SK-N-SH (cell line): ENCODE results near the gene TAS2R3. TPM values are rescaled to one million over a fixed set of nuclear protein-coding genes. Genes with fewer than 3 reads are reported as not detected.
A peak's percentile ranks its signal among the peaks of the same experiment; 100 is the strongest.

ENCODE experiments used
- EP300 ChIP-seq, 2 experiments: IDR thresholded peaks; 2 replicates each; pipeline versions ENCODE4 v1.4.0 to v1.6.1; 2012; ENCODE audit warnings: borderline replicate concordance in 1 of 2, low read depth in 1 of 2, low read length in 1 of 2
- EZH2phosphoT487 ChIP-seq: fragments of 200-600 bp; sonication (generic); IDR thresholded peaks from 2 replicates; pipeline ENCODE4 v1.6.1; 2017; ENCODE audit warnings: low read depth, mixed run types, mild to moderate bottlenecking, antibody characterized with exemption, moderate library complexity, borderline replicate concordance
- FOSL2 ChIP-seq: IDR thresholded peaks from 2 replicates; pipeline ENCODE4 v1.4.0; 2012; ENCODE audit warnings: low read depth, mild to moderate bottlenecking, moderate library complexity, borderline replicate concordance
- FOXJ3 ChIP-seq: sonication (generic); formaldehyde crosslinking; IDR thresholded peaks from 2 replicates; pipeline ENCODE4 v1.5.1; 2020; ENCODE audit warnings: mild to moderate bottlenecking, missing genetic modification reagents
- GATA2 ChIP-seq: sonication (generic); formaldehyde crosslinking; IDR thresholded peaks from 2 replicates; pipeline ENCODE4 v1.5.0; 2020; ENCODE audit warnings: mild to moderate bottlenecking, missing genetic modification reagents
- MAX ChIP-seq: IDR thresholded peaks from 2 replicates; pipeline ENCODE4 v1.4.0; 2012; ENCODE audit warnings: low read depth
- MXI1 ChIP-seq: IDR thresholded peaks from 2 replicates; pipeline ENCODE4 v1.6.1; 2012; ENCODE audit warnings: mild to moderate bottlenecking, low read depth, low read length, improper control_type of control experiment
- NFIC ChIP-seq: IDR thresholded peaks from 2 replicates; pipeline ENCODE4 v1.4.0; 2012; ENCODE audit warnings: borderline replicate concordance
- NRF1 ChIP-seq: IDR thresholded peaks from 2 replicates; pipeline ENCODE4 v1.6.1; 2012; ENCODE audit warnings: low read depth, mild to moderate bottlenecking, low read length
- RAD21 ChIP-seq: IDR thresholded peaks from 2 replicates; pipeline ENCODE4 v1.6.1; 2012; ENCODE audit warnings: mild to moderate bottlenecking, low read length
- SMC3 ChIP-seq: IDR thresholded peaks from 2 replicates; pipeline ENCODE4 v1.6.1; 2012; ENCODE audit warnings: low read depth, low read length, improper control_type of control experiment
- TAF1 ChIP-seq: IDR thresholded peaks from 2 replicates; pipeline ENCODE4 v1.6.1; 2012; ENCODE audit warnings: low read depth, mild to moderate bottlenecking, low read length, moderate library complexity, borderline replicate concordance
- USF2 ChIP-seq: fragments of 150-350 bp; IDR thresholded peaks from 2 replicates; pipeline ENCODE4 v1.6.1; 2017; ENCODE audit warnings: antibody characterized with exemption, low read length, low read depth, borderline replicate concordance
- polyA plus RNA-seq, 3 experiments: library from polyadenylated mRNA; depleted of rRNA; stranded (reverse); fragments of >200 nt; gene quantifications; 2 replicates each; pipeline ENCODE4 v1.2.3, GENCODE V29; 2012
- TF ChIP-seq, protein P1 (sequence below): fragments of 150-350 bp; IDR thresholded peaks from 2 replicates; pipeline ENCODE4 v1.6.1; 2016; ENCODE audit warnings: mild to moderate bottlenecking, low read depth, low read length
- TF ChIP-seq, protein P2 (sequence below): IDR thresholded peaks from 2 replicates; pipeline ENCODE4 v1.6.1; 2012; ENCODE audit warnings: mild to moderate bottlenecking, low read depth, low read length, moderate library complexity

Gene TAS2R3
- polyA plus RNA-seq, 1 of the 3 experiments (the other 2 are of a cell fraction): not detected

DNA sequence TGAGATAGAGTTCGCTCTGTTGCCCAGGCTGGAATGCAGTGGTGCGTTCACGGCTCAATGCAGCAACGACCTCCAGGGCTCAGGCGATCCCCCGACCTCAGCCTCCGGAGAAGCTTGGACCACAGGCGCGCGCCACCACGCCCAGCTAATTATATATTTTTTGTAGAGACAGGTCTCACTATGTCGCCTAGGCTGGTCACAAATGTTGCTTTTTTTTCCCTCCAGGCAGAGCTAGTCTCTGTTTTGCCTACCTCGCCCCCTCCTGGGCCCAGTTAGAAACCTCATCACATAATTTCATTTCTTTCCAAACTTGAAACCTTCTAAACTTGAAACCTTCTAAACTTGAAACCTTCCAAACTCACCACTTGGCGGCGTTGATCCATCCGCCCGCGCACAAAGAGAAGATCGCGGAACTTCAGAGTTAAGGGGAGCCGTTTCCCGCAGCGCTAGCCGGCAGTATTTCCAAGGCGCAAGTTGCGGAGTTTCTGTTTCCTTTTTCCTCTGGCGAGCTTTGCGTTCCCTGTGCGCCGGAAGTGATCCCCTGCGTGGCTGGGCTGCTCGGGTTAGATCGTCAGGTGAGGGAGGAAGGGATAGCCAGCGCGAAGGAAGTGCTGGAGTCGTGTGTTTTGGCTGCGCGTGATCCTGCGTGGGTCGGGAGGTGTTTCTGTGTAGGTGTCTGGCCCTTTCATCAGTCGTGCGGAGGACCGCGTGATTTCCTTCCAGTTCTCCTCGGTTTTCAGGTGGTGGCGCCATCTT lies 25.9 kb upstream of the TAS2R3 start, which contains the start of gene SSBP1 (continued):
- TF ChIP-seq EP300 (IDR thresholded peaks at IDR 0.05; ENCODE audit: borderline replicate concordance in 1 of 2, low read depth in 1 of 2, low read length in 1 of 2) (peak in 1 of 2 experiments; percentile 59; a peak in 2 of 4 replicates), GATA2 (no peak), FOSL2 (peak; percentile 52; the same call in 1 of the 2 replicates), NFIC (peak; percentile 64; the same call in 1 of the 2 replicates), NRF1 (peak; percentile 2; the same call in 1 of the 2 replicates), TAF1 (peak; percentile 97), USF2 (no peak), MAX (peak; percentile 98), EZH2phosphoT487 (no peak), FOXJ3 (peak; percentile 85), SMC3 (peak; percentile 47), RAD21 (peak; percentile 61), MXI1 (peak; percentile 96)
- TF ChIP-seq, protein P1, sequence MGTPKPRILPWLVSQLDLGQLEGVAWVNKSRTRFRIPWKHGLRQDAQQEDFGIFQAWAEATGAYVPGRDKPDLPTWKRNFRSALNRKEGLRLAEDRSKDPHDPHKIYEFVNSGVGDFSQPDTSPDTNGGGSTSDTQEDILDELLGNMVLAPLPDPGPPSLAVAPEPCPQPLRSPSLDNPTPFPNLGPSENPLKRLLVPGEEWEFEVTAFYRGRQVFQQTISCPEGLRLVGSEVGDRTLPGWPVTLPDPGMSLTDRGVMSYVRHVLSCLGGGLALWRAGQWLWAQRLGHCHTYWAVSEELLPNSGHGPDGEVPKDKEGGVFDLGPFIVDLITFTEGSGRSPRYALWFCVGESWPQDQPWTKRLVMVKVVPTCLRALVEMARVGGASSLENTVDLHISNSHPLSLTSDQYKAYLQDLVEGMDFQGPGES: peak; percentile 68
- TF ChIP-seq, protein P2, sequence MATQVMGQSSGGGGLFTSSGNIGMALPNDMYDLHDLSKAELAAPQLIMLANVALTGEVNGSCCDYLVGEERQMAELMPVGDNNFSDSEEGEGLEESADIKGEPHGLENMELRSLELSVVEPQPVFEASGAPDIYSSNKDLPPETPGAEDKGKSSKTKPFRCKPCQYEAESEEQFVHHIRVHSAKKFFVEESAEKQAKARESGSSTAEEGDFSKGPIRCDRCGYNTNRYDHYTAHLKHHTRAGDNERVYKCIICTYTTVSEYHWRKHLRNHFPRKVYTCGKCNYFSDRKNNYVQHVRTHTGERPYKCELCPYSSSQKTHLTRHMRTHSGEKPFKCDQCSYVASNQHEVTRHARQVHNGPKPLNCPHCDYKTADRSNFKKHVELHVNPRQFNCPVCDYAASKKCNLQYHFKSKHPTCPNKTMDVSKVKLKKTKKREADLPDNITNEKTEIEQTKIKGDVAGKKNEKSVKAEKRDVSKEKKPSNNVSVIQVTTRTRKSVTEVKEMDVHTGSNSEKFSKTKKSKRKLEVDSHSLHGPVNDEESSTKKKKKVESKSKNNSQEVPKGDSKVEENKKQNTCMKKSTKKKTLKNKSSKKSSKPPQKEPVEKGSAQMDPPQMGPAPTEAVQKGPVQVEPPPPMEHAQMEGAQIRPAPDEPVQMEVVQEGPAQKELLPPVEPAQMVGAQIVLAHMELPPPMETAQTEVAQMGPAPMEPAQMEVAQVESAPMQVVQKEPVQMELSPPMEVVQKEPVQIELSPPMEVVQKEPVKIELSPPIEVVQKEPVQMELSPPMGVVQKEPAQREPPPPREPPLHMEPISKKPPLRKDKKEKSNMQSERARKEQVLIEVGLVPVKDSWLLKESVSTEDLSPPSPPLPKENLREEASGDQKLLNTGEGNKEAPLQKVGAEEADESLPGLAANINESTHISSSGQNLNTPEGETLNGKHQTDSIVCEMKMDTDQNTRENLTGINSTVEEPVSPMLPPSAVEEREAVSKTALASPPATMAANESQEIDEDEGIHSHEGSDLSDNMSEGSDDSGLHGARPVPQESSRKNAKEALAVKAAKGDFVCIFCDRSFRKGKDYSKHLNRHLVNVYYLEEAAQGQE: no peak
- TF ChIP-seq, all 33 proteins: peak for 25
